ENCODE measurements around the gene MBLAC1. TPM values are rescaled to one million over a fixed set of nuclear protein-coding genes. Genes with fewer than 3 reads are reported as not detected.
A peak's percentile ranks its signal among the peaks of the same experiment; 100 is the strongest.

The MBLAC1 gene
- total and polyA plus RNA-seq, 10 of the 15 experiments (the other 5 are each of a cell fraction or from before 2014, with no cell fraction given), result 0.24 to 3.2 (median 1.8) TPM; not detected in 1

DNA sequence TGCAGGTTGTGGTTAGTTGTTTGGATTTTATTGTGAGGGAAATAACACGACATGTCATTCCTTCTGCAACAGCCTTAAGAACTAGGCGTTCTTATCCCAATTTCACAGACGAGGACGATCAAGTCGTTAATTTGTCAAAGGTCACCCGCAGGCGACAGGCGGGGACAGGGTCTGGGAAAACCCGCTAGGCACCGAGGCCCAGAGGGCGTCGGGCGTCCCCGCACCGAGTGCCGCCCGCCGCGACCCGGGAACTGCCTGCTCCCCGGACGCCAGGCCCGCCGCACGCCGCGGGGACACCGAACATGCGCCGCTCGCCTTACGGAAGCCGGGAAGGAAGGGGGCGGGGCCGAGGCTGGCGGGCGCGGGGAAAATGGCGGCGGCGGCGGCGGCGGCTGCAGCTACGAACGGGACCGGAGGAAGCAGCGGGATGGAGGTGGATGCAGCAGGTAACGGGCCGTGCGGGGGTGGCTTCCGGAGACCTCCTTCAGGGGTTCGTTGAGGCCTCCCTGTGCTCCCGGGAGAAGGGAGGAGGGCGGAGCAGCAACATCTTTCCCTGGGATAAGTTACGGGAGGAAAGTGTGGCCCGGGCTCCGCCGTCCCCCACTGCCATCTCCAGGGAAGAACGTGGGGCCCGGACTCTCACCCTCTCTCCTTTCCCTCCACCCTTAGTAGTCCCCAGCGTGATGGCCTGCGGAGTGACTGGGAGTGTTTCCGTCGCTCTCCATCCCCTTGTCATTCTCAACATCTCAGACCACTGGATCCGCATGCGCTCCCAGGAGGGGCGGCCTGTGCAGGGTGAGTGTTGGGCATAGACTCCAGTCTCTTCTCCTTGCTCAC, 37.9 kb upstream of the MBLAC1 start, which contains the start of gene COPS6 (continued):
- TF ChIP-seq, protein P1, sequence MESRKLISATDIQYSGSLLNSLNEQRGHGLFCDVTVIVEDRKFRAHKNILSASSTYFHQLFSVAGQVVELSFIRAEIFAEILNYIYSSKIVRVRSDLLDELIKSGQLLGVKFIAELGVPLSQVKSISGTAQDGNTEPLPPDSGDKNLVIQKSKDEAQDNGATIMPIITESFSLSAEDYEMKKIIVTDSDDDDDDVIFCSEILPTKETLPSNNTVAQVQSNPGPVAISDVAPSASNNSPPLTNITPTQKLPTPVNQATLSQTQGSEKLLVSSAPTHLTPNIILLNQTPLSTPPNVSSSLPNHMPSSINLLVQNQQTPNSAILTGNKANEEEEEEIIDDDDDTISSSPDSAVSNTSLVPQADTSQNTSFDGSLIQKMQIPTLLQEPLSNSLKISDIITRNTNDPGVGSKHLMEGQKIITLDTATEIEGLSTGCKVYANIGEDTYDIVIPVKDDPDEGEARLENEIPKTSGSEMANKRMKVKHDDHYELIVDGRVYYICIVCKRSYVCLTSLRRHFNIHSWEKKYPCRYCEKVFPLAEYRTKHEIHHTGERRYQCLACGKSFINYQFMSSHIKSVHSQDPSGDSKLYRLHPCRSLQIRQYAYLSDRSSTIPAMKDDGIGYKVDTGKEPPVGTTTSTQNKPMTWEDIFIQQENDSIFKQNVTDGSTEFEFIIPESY (IDR thresholded peaks at IDR 0.05), result no peak
- TF ChIP-seq GATAD2B (conservative IDR thresholded peaks at IDR 0.05; ENCODE audit: low read depth) (peak; percentile 74; the same call in 1 of the 2 replicates), MTA2 (IDR thresholded peaks at IDR 0.05; ENCODE audit: low read depth) (no peak), PRDM15 (CRISPR knock-in tag; IDR thresholded peaks at IDR 0.05) (no peak), TBL1XR1 (IDR thresholded peaks at IDR 0.05; ENCODE audit: low read depth, low read length) (no peak), TCF7 (IDR thresholded peaks at IDR 0.05; ENCODE audit: borderline replicate concordance) (no peak), FOXM1 (IDR thresholded peaks at IDR 0.05; ENCODE audit: low read depth, low read length) (no peak), ZZZ3 (IDR thresholded peaks at IDR 0.05; ENCODE audit: control insufficient read depth, insufficient read length, low read depth) (no peak), IRF3 (IDR thresholded peaks at IDR 0.05) (no peak), CUX1 (IDR thresholded peaks at IDR 0.05; ENCODE audit: insufficient replicate concordance, low read depth, low read length) (no peak), WRNIP1 (IDR thresholded peaks at IDR 0.05; ENCODE audit: borderline replicate concordance, low read depth, low read length) (no peak), TCF3 (IDR thresholded peaks at IDR 0.05; ENCODE audit: borderline replicate concordance, insufficient read depth, low read depth, low read length) (no peak)
- TF ChIP-seq, protein P2, sequence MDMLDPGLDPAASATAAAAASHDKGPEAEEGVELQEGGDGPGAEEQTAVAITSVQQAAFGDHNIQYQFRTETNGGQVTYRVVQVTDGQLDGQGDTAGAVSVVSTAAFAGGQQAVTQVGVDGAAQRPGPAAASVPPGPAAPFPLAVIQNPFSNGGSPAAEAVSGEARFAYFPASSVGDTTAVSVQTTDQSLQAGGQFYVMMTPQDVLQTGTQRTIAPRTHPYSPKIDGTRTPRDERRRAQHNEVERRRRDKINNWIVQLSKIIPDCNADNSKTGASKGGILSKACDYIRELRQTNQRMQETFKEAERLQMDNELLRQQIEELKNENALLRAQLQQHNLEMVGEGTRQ (IDR thresholded peaks at IDR 0.05; ENCODE audit: borderline replicate concordance, low read depth, low read length), result no peak

All from GM12878 (cell line).